Urinary bladder (tissue), 4 donors: Measurements from ENCODE around the gene KRTAP12-2. TPM values are rescaled to one million over a fixed set of nuclear protein-coding genes. Genes with fewer than 3 reads are reported as not detected.
"Not testable (repeated sequence)": the region's sequence is repeated elsewhere in the genome, so short reads cannot be mapped to it uniquely, and the experiment has no call there.

Experiments used
- DNase-seq: peaks from one replicate; pipeline ENCODE4 v3.0.0-alpha.2; 2015; ENCODE audit errors: extremely low spot score
- H3K27ac ChIP-seq: one replicate; pipeline ENCODE4 v1.5.1; 2013; ENCODE audit warnings: low read depth, mild to moderate bottlenecking, moderate library complexity
- H3K36me3 ChIP-seq: one replicate; pipeline ENCODE4 v1.6.1; 2013; ENCODE audit warnings: mild to moderate bottlenecking, moderate library complexity; ENCODE audit not compliant: insufficient read depth
- H3K4me1 ChIP-seq: one replicate; pipeline ENCODE4 v1.6.1; 2013; ENCODE audit warnings: mild to moderate bottlenecking, moderate library complexity; ENCODE audit not compliant: insufficient read depth
- H3K4me3 ChIP-seq: one replicate; pipeline ENCODE4 v1.5.1; 2013; ENCODE audit warnings: low read depth, low read length
- WGBS: extraction: QIAGEN DNeasy Blood & Tissue Kit; methylation state at CpG from one replicate; pipeline ENCODE4 v1.1.7; 2013; 5-methylcytosine and 5-hydroxymethylcytosine counted together
- polyA plus RNA-seq: library from polyadenylated mRNA; stranded (reverse); fragments of 200-250 nt; gene quantifications from one replicate; pipeline ENCODE4 v1.2.3, GENCODE V29; 2013
- total RNA-seq: library from RNA; depleted of rRNA; stranded (reverse); fragments of >200 nt; gene quantifications from one replicate; pipeline ENCODE4 v1.2.3, GENCODE V29; 2014
- donor health status: healthy with polysubstance abuse.
- donor health status: healthy.

The KRTAP12-2 gene
- total and polyA plus RNA-seq, 2 donors = not detected

- DNase-seq = not testable (repeated sequence)
These were observed 18.3 kb upstream of the KRTAP12-2 start for GRCh38 chr21:44685050-44685449.

DNA sequence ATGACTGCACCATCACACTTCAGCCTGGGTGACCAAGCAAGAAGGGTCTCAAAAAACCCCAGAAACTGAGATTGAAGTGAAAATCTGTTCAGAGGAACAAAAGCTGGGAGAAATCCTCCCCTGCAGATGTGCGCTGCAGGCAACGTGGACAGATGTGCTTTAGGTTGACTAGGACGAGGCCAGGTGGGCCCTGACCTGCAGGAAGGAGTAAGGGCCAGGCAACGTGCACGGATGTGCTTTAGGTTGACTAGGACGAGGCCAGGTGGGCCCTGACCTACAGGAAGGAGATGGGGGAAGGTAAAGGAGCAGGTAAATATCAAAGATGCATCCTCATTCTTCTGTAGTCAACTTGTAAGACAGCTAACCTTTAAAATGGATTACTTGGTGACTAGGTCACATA, 17.8 kb upstream of the KRTAP12-2 start:
- DNase-seq = no peak
- Histone ChIP-seq H3K4me3 (no peak overlapping the region), H3K4me1 (no peaks in the 10 kb centered on the region), H3K27ac (no peak overlapping the region), H3K36me3 (no peaks in the 10 kb centered on the region)
- 76% methylated on average over 6 of the region's 6 CpGs for WGBS

More at GRCh38 chr21:44685050-44685449, 18.3 kb upstream of the KRTAP12-2 start:
- not testable (repeated sequence) for H3K4me1 ChIP-seq, H3K4me3 ChIP-seq, H3K36me3 ChIP-seq, H3K27ac ChIP-seq
- WGBS = 92% methylated on average over 6 of the region's 6 CpGs

DNA sequence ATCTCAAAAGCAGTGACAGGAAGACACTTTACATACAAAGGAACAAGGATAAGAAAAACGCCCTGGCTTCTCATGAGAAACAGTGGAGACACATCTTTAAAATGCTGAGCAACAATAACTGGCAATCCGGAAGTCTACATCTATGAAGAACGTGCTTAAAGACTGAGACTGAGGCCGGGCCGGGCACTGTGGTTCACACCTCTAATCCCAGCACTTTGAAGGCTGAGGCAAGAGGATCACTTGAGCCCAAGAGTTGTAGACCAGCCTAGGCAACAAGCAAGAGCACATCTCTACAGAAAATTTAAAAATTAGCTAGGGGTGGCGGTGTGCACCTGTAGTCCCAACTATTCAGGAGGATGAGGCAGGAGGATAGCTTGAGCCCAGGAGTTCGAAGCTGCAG, 17.4 kb upstream of the KRTAP12-2 start:
- Histone ChIP-seq H3K4me3 (no peak overlapping the region), H3K4me1 (no peaks in the 10 kb centered on the region), H3K27ac (no peak overlapping the region), H3K36me3 (no peaks in the 10 kb centered on the region)
- DNase-seq = no peak
- 75% methylated on average over 7 of the region's 7 CpGs for WGBS

DNA sequence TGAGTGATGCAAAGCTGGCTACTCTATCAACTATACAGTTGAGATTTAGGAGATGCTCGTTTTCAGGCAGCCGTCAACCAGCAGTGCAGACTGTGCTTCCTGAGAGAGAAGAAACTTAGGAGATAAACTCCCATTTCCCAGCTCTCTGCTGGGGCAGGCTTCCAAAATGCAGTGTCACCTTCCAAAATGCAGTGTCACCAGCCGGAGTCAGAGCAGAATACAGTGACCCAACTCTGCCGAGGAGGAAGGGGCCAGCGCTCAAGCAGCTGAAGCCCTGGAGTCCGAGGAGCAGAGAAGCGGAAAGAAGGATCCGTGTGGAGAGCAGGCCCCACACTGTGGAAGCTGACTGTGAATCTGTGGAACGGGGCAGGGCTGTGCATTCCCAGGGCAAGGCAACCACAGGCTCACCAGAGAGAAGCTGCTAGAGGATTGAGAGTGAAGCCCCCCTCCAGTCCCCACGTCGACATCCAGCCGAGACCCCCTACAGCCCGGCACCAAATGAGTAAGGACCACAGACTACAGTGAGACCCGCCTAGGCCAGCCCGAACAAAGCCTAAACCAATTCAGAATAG, 15.9 kb upstream of the KRTAP12-2 start:
- no peak overlapping the region for H3K4me3 ChIP-seq
- no peaks in the 10 kb centered on the region for H3K4me1 ChIP-seq
- H3K27ac ChIP-seq = no peak overlapping the region
- no peaks in the 10 kb centered on the region for H3K36me3 ChIP-seq
- DNase-seq = no peak
- WGBS = 76% methylated on average over 15 of the region's 15 CpGs

DNA sequence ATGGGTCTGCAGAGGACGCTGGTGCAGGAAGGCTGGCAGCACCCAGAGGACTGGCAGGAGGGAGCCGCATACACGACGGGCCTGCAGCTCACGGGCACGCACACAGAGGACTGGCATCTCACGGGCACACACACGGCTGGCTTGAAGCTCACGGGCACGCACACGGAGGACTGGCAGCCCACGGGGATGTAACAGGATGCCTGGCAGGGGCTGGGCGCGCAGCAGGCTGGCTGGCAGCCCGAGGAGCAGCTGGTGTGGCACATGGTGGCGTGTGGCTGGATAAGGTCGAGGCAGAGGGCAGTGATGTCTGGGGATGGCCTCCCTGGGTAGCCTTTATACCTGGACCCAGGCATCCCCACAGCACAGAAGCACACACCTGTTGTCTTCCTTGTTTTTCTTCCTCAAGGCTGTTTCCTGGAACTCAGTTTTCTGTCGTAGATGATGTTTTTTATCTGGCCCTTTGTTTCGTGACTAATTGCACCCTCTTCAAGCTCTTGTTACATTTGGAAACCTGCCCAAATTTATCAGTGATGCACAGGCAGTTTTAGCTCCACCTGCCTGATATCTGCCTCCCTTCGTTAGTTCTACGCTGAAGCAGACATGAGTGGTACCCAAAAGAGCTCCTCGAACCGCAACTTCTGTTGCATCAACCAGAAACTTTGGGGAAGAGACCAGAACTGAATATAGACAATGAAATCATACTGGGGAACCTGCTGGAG, 15.3 kb upstream of the KRTAP12-2 start, which contains the start of gene KRTAP12-1:
TSS of gene KRTAP12-1 (minus strand) at position 303 of the 719 bp plus-strand sequence. CDS start at position 263, 40 bp downstream.
- H3K4me1 ChIP-seq = no peaks in the 10 kb centered on the region

DNA sequence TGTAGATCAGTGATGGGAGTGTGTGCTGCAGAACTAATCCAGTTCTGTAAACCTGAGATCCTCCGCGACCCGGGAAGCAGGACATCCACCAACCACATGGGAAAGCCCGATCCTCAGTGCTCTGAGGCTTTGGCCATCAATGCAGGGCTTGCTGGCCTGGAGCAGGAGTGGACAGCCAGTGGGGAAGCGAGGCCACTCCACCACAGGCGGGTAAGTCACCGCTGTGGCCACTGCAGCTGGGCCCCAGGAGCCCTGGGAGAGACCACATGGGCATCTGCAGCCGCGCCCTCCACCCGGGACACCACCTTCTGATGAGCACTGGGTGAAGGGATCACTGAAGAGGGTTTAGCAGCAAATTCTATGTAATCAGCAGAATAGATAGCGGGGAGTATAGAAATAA, 14.4 kb upstream of the KRTAP12-2 start:
- Histone ChIP-seq H3K4me3 (no peak overlapping the region), H3K4me1 (no peaks in the 10 kb centered on the region), H3K36me3 (no peaks in the 10 kb centered on the region), H3K27ac (no peak overlapping the region)
- no peak for DNase-seq
- WGBS = 80% methylated on average over 11 of the region's 11 CpGs

More for the DNA sequence above, 15.3 kb upstream of the KRTAP12-2 start, which contains the start of gene KRTAP12-1:
- Histone ChIP-seq H3K27ac (no peak within 1 kb of the TSS), H3K36me3 (no peaks in the 10 kb centered on the region), H3K4me3 (no peak within 1 kb of the TSS)
- 75% methylated on average over 23 of the region's 23 CpGs for WGBS
- no peak for DNase-seq

GRCh38 chr21:44677881-44678280, 11.2 kb upstream of the KRTAP12-2 start:
- 95% methylated on average over 13 of the region's 13 CpGs for WGBS

DNA sequence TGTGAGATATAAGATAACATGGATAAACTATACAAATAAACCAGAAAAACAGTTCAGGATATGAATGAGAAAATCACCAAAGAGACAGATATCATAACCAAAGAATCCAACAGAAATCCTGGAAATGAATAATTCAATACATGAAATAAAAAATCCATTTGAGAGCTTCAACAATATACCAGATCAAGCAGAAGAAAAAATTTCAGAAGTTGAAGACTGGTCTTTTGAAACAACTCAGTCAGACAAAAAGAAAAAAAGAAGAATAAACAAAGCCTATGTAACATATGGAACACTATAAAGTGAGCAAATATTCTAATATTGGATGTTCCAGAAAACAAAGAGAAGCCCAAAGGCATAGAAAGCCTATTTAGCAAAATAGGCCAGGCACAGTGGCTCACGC, 5.2 kb upstream of the KRTAP12-2 start:
- H3K27ac ChIP-seq = no peak overlapping the region
- no peak overlapping the region for H3K4me3 ChIP-seq
- WGBS = 100% methylated on average over 1 of the region's 1 CpG
- H3K36me3 ChIP-seq = no peaks in the 10 kb centered on the region
- DNase-seq = no peak
- no peaks in the 10 kb centered on the region for H3K4me1 ChIP-seq

More at GRCh38 chr21:44677881-44678280, 11.2 kb upstream of the KRTAP12-2 start:
- Histone ChIP-seq H3K36me3 (no peaks in the 10 kb centered on the region), H3K4me3 (no peak overlapping the region), H3K4me1 (no peaks in the 10 kb centered on the region), H3K27ac (no peak overlapping the region)
- DNase-seq = no peak

- Histone ChIP-seq H3K36me3 (no peaks in the 10 kb centered on the region), H3K27ac (no peak overlapping the region), H3K4me1 (no peaks in the 10 kb centered on the region), H3K4me3 (no peak overlapping the region)
- WGBS = 72% methylated on average over 3 of the region's 3 CpGs
- DNase-seq = no peak
These were observed 4.1 kb upstream of the KRTAP12-2 start for GRCh38 chr21:44670642-44671432.

- WGBS = 76% methylated on average over 1 of the region's 1 CpG
These were observed 885 bp upstream of the KRTAP12-2 start for GRCh38 chr21:44667612-44668011.

DNA sequence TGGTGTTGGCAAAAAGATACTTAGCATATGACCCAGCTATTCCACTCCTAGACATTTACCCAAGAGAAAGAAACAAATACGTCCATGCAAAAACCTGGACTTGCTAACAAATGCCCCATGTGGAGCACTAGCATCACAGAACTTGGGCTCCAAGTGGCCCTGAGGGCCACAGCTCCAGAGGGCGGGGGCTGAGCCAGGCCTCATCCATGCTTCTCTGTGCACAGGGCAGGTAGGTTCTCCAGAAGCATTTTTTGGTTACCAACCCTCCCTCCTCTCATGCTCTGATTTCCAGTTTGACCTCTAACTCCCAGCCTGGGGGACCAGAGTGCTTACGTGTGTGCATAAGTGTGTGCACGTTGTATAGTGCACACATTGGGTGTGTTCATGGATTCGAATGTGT, 2.0 kb downstream of the KRTAP12-2 start:
- no peak for DNase-seq
- 83% methylated on average over 5 of the region's 5 CpGs for WGBS
- no peak overlapping the region for H3K27ac ChIP-seq
- H3K36me3 ChIP-seq = no peaks in the 10 kb centered on the region
- no peaks in the 10 kb centered on the region for H3K4me1 ChIP-seq
- no peak overlapping the region for H3K4me3 ChIP-seq

More at GRCh38 chr21:44667612-44668011, 885 bp upstream of the KRTAP12-2 start:
- no peaks in the 10 kb centered on the region for H3K36me3 ChIP-seq
- H3K27ac ChIP-seq = no peak overlapping the region
- DNase-seq = no peak
- H3K4me3 ChIP-seq = no peak overlapping the region
- no peaks in the 10 kb centered on the region for H3K4me1 ChIP-seq

DNA sequence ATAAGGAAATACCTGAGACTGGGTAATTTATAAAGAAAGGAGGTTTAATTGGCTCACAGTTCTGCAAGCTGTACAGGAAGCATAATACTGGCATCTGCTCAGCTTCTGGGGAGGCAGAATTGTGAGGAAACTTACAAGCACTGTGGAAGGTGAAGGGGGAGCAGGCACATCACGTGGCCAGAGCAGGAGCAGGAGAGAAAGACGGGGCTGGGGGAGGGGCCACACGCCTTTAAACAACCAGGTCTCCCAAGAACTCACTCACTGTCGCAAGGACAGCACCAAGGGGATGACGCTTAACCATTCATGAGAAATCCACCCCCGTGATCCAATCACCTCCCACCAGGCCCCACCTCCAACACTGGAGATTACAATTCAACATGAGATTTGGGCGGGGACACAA, 5.2 kb downstream of the KRTAP12-2 start:
- H3K4me3 ChIP-seq, H3K36me3 ChIP-seq, H3K4me1 ChIP-seq, H3K27ac ChIP-seq, DNase-seq: not testable (repeated sequence)
- 44% methylated on average over 7 of the region's 7 CpGs for WGBS

GRCh38 chr21:44658913-44659595, 7.7 kb downstream of the KRTAP12-2 start:
- no peaks in the 10 kb centered on the region for H3K4me1 ChIP-seq
- 57% methylated on average over 11 of the region's 11 CpGs for WGBS
- DNase-seq = no peak
- no peak overlapping the region for H3K27ac ChIP-seq
- H3K36me3 ChIP-seq = no peaks in the 10 kb centered on the region
- no peak overlapping the region for H3K4me3 ChIP-seq
